ENCODE data around the gene AMPD1. TPM values are rescaled to one million over a fixed set of nuclear protein-coding genes. Genes with fewer than 3 reads are reported as not detected.

Gene AMPD1
- not detected in 2 replicates for total RNA-seq

DNA sequence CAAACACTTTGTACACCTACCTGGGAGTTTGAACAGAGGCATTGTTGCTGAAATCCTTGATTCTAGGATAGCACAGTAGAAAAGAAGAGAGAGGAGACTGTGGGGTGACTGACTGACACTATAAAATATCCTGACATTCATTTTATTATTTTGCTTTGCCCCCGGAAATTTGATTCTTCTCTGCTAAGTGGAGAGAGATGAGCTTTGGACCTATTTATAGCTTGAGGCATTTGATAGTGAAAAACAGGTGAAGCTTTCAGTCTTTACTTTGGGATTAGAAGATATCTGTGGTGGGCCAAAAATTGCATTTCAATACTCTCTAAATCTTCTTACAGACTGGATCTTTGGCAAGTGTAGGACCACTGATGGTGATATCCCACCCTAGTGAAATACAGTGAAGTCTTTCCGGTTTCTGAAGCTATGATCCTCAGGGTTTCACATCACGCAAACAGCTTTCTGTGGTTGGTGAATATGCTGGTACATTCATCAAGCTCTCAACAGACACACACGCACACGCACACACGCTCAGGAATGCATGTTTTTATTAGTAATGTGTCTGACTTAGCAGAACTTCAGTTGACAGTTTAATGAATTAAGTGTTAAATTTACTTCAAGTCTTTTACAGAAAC is at the start of gene AMPD1:
Gene AMPD1 (minus strand): TSS at position 117 of the 629 bp plus-strand sequence. CDS start 75 bp downstream, at position 42.
- intact Hi-C loops (cut with micrococcal nuclease): no loop called here

GRCh38 chr1:114741963-114742746 is 46.8 kb upstream of the AMPD1 start:
- intact Hi-C loops (cut with micrococcal nuclease): no loop called here

GRCh38 chr1:114740331-114740730 is 45.0 kb upstream of the AMPD1 start:
- intact Hi-C loops (cut with micrococcal nuclease): no loop called here

GRCh38 chr1:114737314-114737849 is 42.0 kb upstream of the AMPD1 start:
- intact Hi-C loops (cut with micrococcal nuclease): no loop called here

DNA sequence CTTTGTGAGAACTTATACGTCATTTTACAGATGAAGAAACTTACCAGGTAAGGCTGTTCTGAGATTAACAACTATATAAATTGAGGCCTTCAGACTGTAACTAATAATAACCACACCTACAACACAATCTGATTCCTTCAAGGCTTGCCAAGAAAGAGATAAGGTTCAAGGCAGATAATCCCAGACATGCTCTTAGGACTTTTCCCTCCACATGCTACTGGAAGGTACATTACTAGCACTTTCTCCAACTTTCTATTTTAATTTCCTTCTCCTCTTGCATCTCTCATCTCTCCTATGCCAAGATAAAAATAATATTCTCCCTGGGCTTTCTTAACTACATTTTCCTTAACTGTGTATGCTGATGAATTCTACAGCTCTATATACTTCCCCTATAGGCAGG is 40.1 kb upstream of the AMPD1 start:
- intact Hi-C loops (cut with micrococcal nuclease): no loop called here

- intact Hi-C loops (cut with micrococcal nuclease): no loop called here
Observed at GRCh38 chr1:114729782-114730181, 34.4 kb upstream of the AMPD1 start.

DNA sequence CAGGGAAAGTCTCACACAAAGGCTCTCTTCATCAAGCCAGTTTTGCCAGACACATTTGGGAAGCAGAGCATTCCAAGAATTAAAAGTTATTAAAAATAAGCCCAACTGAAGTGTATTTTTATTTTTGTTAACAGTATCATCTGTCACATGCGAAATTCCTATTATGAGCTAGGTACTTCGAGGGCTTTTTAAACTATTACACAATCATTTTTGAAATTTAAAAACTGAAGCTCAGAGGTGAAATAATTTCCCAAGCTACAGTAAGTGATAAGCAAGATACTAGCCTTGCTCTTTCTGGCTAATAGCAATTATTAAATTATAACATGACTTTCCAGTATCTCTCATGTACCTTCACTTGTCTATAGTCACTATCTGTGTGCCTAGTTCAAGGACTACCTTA is 33.2 kb upstream of the AMPD1 start:
- intact Hi-C loops (cut with micrococcal nuclease): no loop called here

- intact Hi-C loops (cut with micrococcal nuclease): no loop called here
Observed at GRCh38 chr1:114725230-114725629, 29.9 kb upstream of the AMPD1 start.

GRCh38 chr1:114723915-114724314 is 28.6 kb upstream of the AMPD1 start:
- intact Hi-C loops (cut with micrococcal nuclease): no loop called here

GRCh38 chr1:114723457-114723856 is 28.1 kb upstream of the AMPD1 start:
- intact Hi-C loops (cut with micrococcal nuclease): no loop called here

DNA sequence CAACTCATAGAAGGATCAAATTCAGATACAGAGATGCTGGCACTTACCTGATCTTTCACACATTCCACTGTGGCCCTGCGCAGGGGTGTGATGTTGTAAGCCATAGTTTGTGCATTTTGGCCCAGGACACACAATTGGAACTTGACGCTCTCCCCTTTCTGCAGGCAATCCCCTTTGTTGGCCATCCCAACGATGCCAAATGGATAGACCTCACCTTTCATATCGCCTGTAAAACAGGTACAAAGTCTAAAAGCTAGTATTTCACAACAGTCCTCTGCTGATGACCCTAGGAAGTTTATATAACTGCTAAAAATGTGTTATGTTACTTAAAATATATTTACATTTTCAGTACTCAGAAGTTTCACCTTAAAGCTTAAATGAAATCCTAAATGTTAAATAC is 25.1 kb upstream of the AMPD1 start:
- intact Hi-C loops (cut with micrococcal nuclease): no loop called here

DNA sequence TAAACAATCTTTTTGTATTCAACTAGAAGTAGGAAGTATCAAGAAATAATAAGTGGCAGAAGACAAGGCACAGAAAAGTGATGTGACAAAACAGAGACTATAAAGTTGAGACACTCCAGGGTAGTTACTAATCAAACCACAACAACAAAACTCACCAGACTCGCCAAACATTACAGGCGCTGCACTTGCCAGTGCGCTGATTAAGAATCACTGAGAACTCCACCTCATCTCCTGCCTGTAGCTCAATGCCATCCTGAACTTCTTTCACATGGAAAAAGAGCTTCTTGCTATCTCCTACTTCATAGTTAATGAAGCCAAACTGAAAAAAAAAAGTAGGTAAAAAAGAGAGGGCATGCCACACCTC is 24.1 kb upstream of the AMPD1 start:
- intact Hi-C loops (cut with micrococcal nuclease): loop anchor here (5.0 to 10.0 kb wide), 3 partner anchors 378 to 905 kb away; partner anchors contain the start of gene RSBN1

- intact Hi-C loops (cut with micrococcal nuclease): loop anchor here (5.0 to 10.0 kb wide), 3 partner anchors 378 to 904 kb away; partner anchors contain the start of gene RSBN1
Observed at GRCh38 chr1:114718661-114719423, 23.5 kb upstream of the AMPD1 start.

DNA sequence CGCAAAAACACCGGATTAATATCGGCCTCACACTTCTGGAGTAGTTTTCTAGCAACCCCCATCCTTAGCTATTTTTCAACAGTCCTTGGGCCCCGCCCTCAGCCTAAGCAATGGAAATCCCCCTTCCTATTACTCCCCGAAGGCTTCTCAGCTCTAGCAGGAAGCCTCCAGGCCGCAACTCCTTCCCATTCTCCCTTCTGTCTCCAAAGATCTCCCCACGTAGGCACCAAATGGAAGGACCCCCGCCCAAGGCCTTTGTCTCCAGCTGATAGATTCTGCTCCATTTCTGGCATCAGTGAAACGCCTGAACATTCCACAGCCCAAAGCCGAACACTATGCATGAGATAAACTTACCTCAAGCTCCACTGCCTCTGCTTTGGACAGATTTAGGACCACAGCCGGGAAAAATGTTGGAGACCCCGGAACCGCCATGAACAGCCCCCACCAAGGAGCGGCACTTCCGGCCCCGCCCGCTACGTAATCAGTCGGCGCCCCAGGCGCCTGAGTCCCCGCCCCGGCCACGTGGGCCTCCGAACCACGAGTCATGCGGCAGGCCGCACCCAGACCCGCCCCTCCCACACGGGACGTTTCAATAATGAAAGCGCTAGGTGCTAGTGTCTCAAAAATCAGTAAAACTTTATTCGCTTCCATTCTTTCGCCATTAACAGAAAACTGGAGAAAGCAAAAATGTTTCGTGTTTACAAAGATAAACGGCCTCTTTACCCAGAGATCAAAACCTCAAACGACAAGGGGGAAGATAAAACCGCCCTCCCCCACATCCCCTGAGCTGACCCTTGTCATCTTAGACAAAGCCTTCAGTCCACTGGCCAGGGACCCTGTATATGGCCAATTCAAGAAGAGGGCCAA is 21.2 kb upstream of the AMPD1 start, which contains the start of gene NRAS:
Gene NRAS (minus strand): TSS at position 468 of the 867 bp plus-strand sequence. CDS start 611 bp downstream, outside the sequence.
- intact Hi-C loops (cut with micrococcal nuclease): loop anchor here (1.0 to 10.0 kb wide), 10 partner anchors 41 to 926 kb away; partner anchors contain the start of genes BCAS2, CSDE1, DENND2C and RSBN1

GRCh38 chr1:114715952-114716303 is 20.6 kb upstream of the AMPD1 start:
- intact Hi-C loops (cut with micrococcal nuclease): loop anchor here (1.0 to 10.0 kb wide), 10 partner anchors 41 to 927 kb away; partner anchors contain the start of genes BCAS2, CSDE1, DENND2C and RSBN1

- intact Hi-C loops (cut with micrococcal nuclease): loop anchor here (10.0 kb wide), 2 partner anchors 778 to 898 kb away; partner anchors contain the start of gene RSBN1
Observed at GRCh38 chr1:114712977-114713376, 17.6 kb upstream of the AMPD1 start.

DNA sequence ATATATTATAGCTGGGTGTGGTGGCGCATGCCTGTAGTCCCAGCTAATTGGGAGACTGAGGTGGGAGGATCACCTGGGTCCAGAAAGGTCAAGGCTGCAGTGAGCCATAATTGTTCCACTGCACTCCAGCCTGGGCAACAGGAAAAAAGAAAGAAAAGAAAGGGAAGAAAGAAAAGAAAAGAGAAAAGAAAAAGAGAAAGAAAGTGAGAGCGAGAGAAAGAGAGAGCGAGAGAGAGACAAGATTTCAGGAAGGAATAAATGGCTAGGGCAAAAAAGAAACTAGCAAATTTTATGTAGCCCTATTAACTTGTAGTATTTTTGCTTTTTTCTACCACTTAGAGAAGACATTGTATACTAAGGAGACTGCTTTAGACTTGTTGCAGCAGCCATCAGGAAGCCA is 15.0 kb upstream of the AMPD1 start:
- intact Hi-C loops (cut with micrococcal nuclease): loop anchor here (10.0 kb wide), 2 partner anchors 776 to 896 kb away; partner anchors contain the start of gene RSBN1

DNA sequence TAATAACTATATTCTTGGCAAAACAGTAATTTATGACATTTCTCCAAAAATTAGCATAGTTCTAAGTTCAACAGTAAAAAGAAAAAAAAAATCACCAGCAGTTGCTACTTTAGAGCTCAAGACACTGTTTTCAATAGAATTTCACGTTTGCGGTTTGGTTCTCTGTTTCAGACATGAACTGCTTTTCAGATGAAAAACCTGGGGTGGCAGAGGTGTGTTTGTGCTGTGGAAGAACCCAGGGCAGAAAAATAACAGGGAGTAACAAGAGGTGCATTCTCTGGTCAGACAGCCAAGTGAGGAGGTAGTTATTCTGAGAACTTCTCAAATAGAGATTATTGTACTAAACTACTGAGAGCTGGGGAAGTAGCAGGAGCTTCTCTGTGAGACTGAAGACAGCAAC is 12.3 kb upstream of the AMPD1 start:
- intact Hi-C loops (cut with micrococcal nuclease): no loop called here

DNA sequence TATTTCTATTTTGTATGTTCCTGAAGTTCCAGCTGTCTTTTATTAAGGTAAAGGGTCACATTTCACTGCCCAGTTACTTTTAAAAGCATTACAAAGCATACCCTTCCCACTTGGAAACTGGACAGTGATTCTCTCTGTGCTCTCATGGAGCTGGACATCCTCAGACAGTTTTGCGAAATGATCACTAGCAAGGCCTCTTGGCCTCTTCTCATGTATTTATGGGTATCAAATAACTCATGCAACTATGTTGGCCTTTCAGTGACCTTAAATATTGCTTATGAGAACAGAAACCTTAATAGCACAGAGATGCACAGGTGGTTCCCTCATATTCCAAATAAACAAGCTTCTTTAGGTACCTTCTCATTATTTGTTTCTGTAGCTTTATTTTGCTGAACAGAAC is 7.9 kb upstream of the AMPD1 start:
- intact Hi-C loops (cut with micrococcal nuclease): no loop called here

DNA sequence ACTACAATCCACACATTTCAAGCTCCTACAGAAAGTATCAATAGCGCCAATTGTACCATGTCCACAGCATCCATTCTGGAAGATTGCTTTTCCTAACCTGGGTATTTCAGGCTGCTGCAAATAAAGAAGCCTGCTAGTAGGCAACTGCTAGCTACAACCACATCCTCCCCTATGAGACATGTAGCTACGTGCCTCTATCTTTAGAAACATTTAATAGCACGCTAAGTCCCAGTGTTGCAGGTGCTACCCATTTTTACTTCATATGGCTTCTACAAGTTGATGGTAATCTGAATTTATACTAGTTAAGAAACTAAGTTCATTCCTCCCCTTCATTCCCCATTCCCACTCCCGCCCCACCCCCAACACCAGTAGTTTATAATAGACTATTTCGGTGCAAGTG is 7.4 kb upstream of the AMPD1 start:
- intact Hi-C loops (cut with micrococcal nuclease): no loop called here

All from T-helper 2 cell treated with Interferon-gamma antibody and Interleukin-4, amounts not matched to agents 100 ng/mL and 5 ng/mL, for 36 hours (primary cell).